ENCODE measurements around the gene GLG1. TPM values are rescaled to one million over a fixed set of nuclear protein-coding genes. Genes with fewer than 3 reads are reported as not detected.

GLG1 gene
- polyA plus RNA-seq, 1 donor from 2014 or later = 36.6 TPM

- Histone ChIP-seq H3K9ac (ENCODE audit: low read length) (no peak overlapping the region), H3K79me2 (replicated peaks; ENCODE audit: insufficient read depth, low read length) (peaks cover 67% of the 10 kb centered on the region), H3K4me3 (ENCODE audit: low read length) (no peak overlapping the region), H3K9me2 (ENCODE audit: insufficient read depth, low read length) (no peaks in the 10 kb centered on the region), H3F3A (ENCODE audit: insufficient read depth, low read length, poor library complexity, severe bottlenecking) (no peaks in the 10 kb centered on the region), H4K20me1 (ENCODE audit: insufficient read depth) (no peaks in the 10 kb centered on the region), H3K36me3 (ENCODE audit: insufficient read depth, low read length) (no peaks in the 10 kb centered on the region), H3K9me3 (ENCODE audit: low read length) (no peaks in the 10 kb centered on the region), H3K4me2 (ENCODE audit: low read length) (no peak overlapping the region), H2AFZ (ENCODE audit: low read depth, low read length) (no peak overlapping the region), H3K27me3 (ENCODE audit: insufficient read depth, low read depth, low read length) (no peaks in the 10 kb centered on the region), H3K27ac (ENCODE audit: low read length) (no peak overlapping the region)
- no peak for TF ChIP-seq CTCF (IDR thresholded peaks at IDR 0.05; ENCODE audit: poor library complexity, severe bottlenecking)
- TF ChIP-seq EZH2 (IDR thresholded peaks at IDR 0.05; ENCODE audit: borderline replicate concordance, insufficient read depth, low read length, poor library complexity, severe bottlenecking) = no peak
Measured at GRCh38 chr16:74570412-74571301, 36.3 kb downstream of the GLG1 start.

- Histone ChIP-seq H3K27ac (ENCODE audit: low read length) (no peak overlapping the region), H3K9ac (ENCODE audit: low read length) (no peak overlapping the region), H3K79me2 (replicated peaks; ENCODE audit: insufficient read depth, low read length) (peaks cover 69% of the 10 kb centered on the region), H3K9me2 (ENCODE audit: insufficient read depth, low read length) (no peaks in the 10 kb centered on the region), H3F3A (ENCODE audit: insufficient read depth, low read length, poor library complexity, severe bottlenecking) (no peaks in the 10 kb centered on the region), H3K36me3 (ENCODE audit: insufficient read depth, low read length) (no peaks in the 10 kb centered on the region), H3K9me3 (ENCODE audit: low read length) (no peaks in the 10 kb centered on the region), H3K27me3 (ENCODE audit: insufficient read depth, low read depth, low read length) (no peaks in the 10 kb centered on the region), H2AFZ (ENCODE audit: low read depth, low read length) (no peak overlapping the region), H3K4me3 (ENCODE audit: low read length) (no peak overlapping the region), H4K20me1 (ENCODE audit: insufficient read depth) (no peaks in the 10 kb centered on the region), H3K4me2 (ENCODE audit: low read length) (no peak overlapping the region)
- TF ChIP-seq TAF1 (IDR thresholded peaks at IDR 0.05; ENCODE audit: low read depth) (no peak), RAD21 (conservative IDR thresholded peaks at IDR 0.05) (no peak)
Measured at GRCh38 chr16:74568961-74569631, 37.8 kb downstream of the GLG1 start.

GRCh38 chr16:74567901-74568300 lies 39.0 kb downstream of the GLG1 start:
- H4K20me1 ChIP-seq (ENCODE audit: insufficient read depth) = no peaks in the 10 kb centered on the region
- H3K9me3 ChIP-seq (ENCODE audit: low read length) = no peaks in the 10 kb centered on the region
- no peak overlapping the region for H3K27ac ChIP-seq (ENCODE audit: low read length)

More at GRCh38 chr16:74567901-74568300, 39.0 kb downstream of the GLG1 start:
- no peaks in the 10 kb centered on the region for H3F3A ChIP-seq (ENCODE audit: insufficient read depth, low read length, poor library complexity, severe bottlenecking)
- no peak overlapping the region for H2AFZ ChIP-seq (ENCODE audit: low read depth, low read length)
- H3K4me2 ChIP-seq (ENCODE audit: low read length) = no peak overlapping the region
- no peak overlapping the region for H3K4me3 ChIP-seq (ENCODE audit: low read length)
- no peaks in the 10 kb centered on the region for H3K36me3 ChIP-seq (ENCODE audit: insufficient read depth, low read length)
- H3K9me2 ChIP-seq (ENCODE audit: insufficient read depth, low read length) = no peaks in the 10 kb centered on the region
- H3K79me2 ChIP-seq (replicated peaks; ENCODE audit: insufficient read depth, low read length) = peaks cover 69% of the 10 kb centered on the region
- H3K9ac ChIP-seq (ENCODE audit: low read length) = no peak overlapping the region
- TF ChIP-seq RAD21 (conservative IDR thresholded peaks at IDR 0.05) (no peak), SMC3 (conservative IDR thresholded peaks at IDR 0.05; ENCODE audit: poor library complexity) (no peak), CTCF (IDR thresholded peaks at IDR 0.05; ENCODE audit: poor library complexity, severe bottlenecking) (no peak), REST (IDR thresholded peaks at IDR 0.05; ENCODE audit: borderline replicate concordance) (no peak), EZH2 (IDR thresholded peaks at IDR 0.05; ENCODE audit: borderline replicate concordance, insufficient read depth, low read length, poor library complexity, severe bottlenecking) (no peak), EP300 (conservative IDR thresholded peaks at IDR 0.05; ENCODE audit: poor library complexity, severe bottlenecking) (no peak), POLR2AphosphoS5 (IDR thresholded peaks at IDR 0.05) (no peak), MXI1 (conservative IDR thresholded peaks at IDR 0.05; ENCODE audit: poor library complexity, severe bottlenecking) (no peak)
- H3K27me3 ChIP-seq (ENCODE audit: insufficient read depth, low read depth, low read length) = no peaks in the 10 kb centered on the region

Data from neural cell (in vitro differentiated cells).